Measurements from ENCODE around the gene SLX4IP. TPM values are rescaled to one million over a fixed set of nuclear protein-coding genes. Genes with fewer than 3 reads are reported as not detected.

SLX4IP gene
- total RNA-seq, 1 experiment from 2014 or later: 5.4 TPM

- Mint-ChIP-seq H3K36me3 (ENCODE audit: insufficient read depth, unreplicated experiment) (no peaks in the 10 kb centered on the region), H3K9me3 (ENCODE audit: low read depth, unreplicated experiment) (no peaks in the 10 kb centered on the region), H3K4me3 (ENCODE audit: low read depth, unreplicated experiment) (no peak overlapping the region), H3K27ac (ENCODE audit: unreplicated experiment) (no peak overlapping the region), H3K4me1 (ENCODE audit: low read depth, unreplicated experiment) (peaks cover 28% of the 10 kb centered on the region), H3K27me3 (ENCODE audit: unreplicated experiment) (no peaks in the 10 kb centered on the region)
- no TSS peak for BruUV-seq (replicated peaks)
- no peak for TF ChIP-seq CTCF (IDR thresholded peaks at IDR 0.05; ENCODE audit: unreplicated experiment)
- CTCF ChIA-PET: no interaction called here
- DNase-seq: no peak
- intact Hi-C loops (cut with micrococcal nuclease; ENCODE audit: unreplicated experiment): no loop called here
Measured at GRCh38 chr20:10519361-10520046, 84.4 kb downstream of the SLX4IP start.

- DNase-seq: no peak
- intact Hi-C loops (cut with micrococcal nuclease; ENCODE audit: unreplicated experiment): no loop called here
- peaks cover 28% of the 10 kb centered on the region for H3K4me1 Mint-ChIP-seq (ENCODE audit: low read depth, unreplicated experiment)
- H3K9me3 Mint-ChIP-seq (ENCODE audit: low read depth, unreplicated experiment): no peaks in the 10 kb centered on the region
- CTCF ChIA-PET: no interaction called here
- H3K4me3 Mint-ChIP-seq (ENCODE audit: low read depth, unreplicated experiment): no peak overlapping the region
- no peaks in the 10 kb centered on the region for H3K36me3 Mint-ChIP-seq (ENCODE audit: insufficient read depth, unreplicated experiment)
- no peak overlapping the region for H3K27ac Mint-ChIP-seq (ENCODE audit: unreplicated experiment)
- no TSS peak for BruUV-seq (replicated peaks)
- no peaks in the 10 kb centered on the region for H3K27me3 Mint-ChIP-seq (ENCODE audit: unreplicated experiment)
- TF ChIP-seq CTCF (IDR thresholded peaks at IDR 0.05; ENCODE audit: unreplicated experiment): no peak
Measured at GRCh38 chr20:10520528-10520927, 85.4 kb downstream of the SLX4IP start.

- H3K4me1 Mint-ChIP-seq (ENCODE audit: low read depth, unreplicated experiment): peaks cover 28% of the 10 kb centered on the region
- intact Hi-C loops (cut with micrococcal nuclease; ENCODE audit: unreplicated experiment): no loop called here
- CTCF ChIA-PET: interaction anchor here (0.6 kb wide), 1 partner anchor 1026 kb away, joined by 4 read pairs; no protein-coding TSS in a partner anchor
- BruUV-seq (replicated peaks): no TSS peak
- no peaks in the 10 kb centered on the region for H3K27me3 Mint-ChIP-seq (ENCODE audit: unreplicated experiment)
- no peak for TF ChIP-seq CTCF (IDR thresholded peaks at IDR 0.05; ENCODE audit: unreplicated experiment)
- no peaks in the 10 kb centered on the region for H3K36me3 Mint-ChIP-seq (ENCODE audit: insufficient read depth, unreplicated experiment)
- H3K27ac Mint-ChIP-seq (ENCODE audit: unreplicated experiment): no peak overlapping the region
- no peak overlapping the region for H3K4me3 Mint-ChIP-seq (ENCODE audit: low read depth, unreplicated experiment)
- no peaks in the 10 kb centered on the region for H3K9me3 Mint-ChIP-seq (ENCODE audit: low read depth, unreplicated experiment)
- DNase-seq: no peak
Measured at GRCh38 chr20:10521068-10521831, 86.1 kb downstream of the SLX4IP start.

- no peaks in the 10 kb centered on the region for H3K27me3 Mint-ChIP-seq (ENCODE audit: unreplicated experiment)
- BruUV-seq (replicated peaks): no TSS peak
- DNase-seq: no peak
- peaks cover 28% of the 10 kb centered on the region for H3K4me1 Mint-ChIP-seq (ENCODE audit: low read depth, unreplicated experiment)
- TF ChIP-seq CTCF (IDR thresholded peaks at IDR 0.05; ENCODE audit: unreplicated experiment): no peak
- H3K27ac Mint-ChIP-seq (ENCODE audit: unreplicated experiment): no peak overlapping the region
- H3K36me3 Mint-ChIP-seq (ENCODE audit: insufficient read depth, unreplicated experiment): no peaks in the 10 kb centered on the region
- intact Hi-C loops (cut with micrococcal nuclease; ENCODE audit: unreplicated experiment): no loop called here
- no peaks in the 10 kb centered on the region for H3K9me3 Mint-ChIP-seq (ENCODE audit: low read depth, unreplicated experiment)
- CTCF ChIA-PET: no interaction called here
- no peak overlapping the region for H3K4me3 Mint-ChIP-seq (ENCODE audit: low read depth, unreplicated experiment)
Measured at GRCh38 chr20:10521836-10522235, 86.7 kb downstream of the SLX4IP start.
